Ammon's horn (tissue), 1 donor: ENCODE measurements around the gene NXPH4.

Experiments used
- DNase-seq: peaks from one replicate; pipeline ENCODE4 v3.0.0-alpha.2; 2016; ENCODE audit warnings: low spot score

NXPH4 gene

GRCh38 chr12:57219205-57219992 is 2.8 kb downstream of the NXPH4 start:
- DNase-seq: no peak

DNA sequence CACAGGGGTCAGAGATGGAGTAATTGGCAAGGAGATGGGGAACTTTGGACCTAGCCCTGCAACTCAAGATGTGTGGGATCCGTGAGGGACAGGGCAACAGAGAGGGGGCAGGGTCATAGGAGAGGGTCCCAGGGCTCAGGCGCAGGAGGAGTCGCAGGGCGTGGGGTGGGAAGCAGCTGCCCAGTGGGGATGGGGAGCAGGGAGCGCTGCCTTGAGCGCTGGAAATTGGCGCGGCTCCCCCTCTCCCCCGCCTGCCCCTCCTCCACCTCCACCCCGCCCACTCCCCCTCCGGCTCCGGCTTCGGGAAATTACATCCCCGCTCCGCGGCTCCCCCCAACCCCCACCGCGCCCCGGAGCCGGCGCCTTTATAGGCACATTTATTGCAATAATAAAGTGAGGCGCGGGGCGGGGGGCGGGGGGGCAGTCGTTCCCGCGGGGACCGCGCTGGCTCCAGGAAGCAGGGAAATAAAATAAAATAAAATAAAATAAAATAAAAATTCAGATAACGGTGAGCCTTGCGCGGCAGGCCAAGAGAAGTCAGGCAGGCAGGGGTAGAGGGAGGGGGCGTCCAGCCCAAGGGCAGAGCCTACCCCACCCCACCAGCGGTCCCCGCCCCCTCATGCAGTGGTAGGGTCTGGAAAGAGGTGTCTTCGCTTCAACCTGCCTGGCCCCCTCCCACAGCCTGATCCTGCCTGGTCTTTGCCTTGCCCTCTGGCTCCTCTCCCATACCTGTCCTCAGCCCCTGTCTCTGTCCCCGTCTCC is 3.6 kb downstream of the NXPH4 start:
- DNase-seq: no peak

DNA sequence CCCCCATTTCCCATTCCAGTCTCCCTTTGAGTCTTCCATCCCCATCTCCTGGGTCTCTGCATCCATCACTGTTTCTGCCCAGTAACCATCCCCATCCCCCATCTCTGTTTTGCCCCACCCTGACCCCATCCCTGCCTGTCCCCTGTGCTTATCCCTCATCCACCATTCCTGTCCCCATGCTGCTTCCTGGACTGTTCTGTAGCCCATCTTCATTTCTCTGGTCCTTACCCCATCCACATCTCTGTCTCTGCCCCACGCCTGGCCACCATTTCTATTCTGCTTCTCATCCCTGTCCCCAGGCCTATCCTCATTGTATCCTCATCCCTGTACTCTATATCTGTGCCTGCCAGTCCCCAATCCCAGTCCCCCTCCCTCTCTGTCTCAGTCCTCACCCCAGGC is 4.2 kb downstream of the NXPH4 start:
- no peak for DNase-seq

DNA sequence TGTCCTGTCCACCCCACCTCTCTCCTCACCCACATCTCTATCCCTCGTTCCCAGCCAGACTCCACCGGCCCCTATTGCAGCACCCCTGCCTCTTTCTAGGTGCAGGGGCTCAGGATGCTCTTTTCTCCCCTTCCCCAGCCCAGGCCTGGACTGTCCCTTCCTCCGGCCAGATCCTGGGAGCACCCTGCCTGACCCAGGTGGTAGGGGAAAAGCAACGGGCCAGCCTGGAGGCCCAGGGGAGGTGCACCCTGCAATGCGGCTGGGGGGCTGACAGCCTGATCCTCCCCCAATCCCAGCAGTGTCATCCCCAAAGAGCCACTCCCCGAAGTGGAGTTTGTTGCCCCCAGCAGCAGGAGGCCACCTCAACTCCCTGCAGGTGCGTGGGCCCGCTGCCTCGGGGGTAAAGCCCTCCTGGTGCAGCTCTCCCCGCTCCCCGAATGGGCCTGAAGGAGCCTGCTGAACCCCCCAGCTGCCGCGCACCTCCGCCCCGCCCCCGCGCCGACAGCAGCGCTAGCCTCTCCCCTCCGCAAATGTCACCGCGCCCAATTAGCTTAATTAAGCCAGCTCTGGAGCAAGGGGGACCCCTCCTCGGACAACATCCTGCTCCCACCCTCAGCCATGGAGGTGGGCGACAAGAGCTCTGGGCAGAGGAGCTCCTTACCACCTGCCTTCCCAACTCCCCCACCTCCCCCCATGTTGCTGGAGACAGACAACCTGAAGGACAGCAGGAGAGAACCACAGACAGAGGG is 4.7 kb downstream of the NXPH4 start:
- no peak for DNase-seq

DNA sequence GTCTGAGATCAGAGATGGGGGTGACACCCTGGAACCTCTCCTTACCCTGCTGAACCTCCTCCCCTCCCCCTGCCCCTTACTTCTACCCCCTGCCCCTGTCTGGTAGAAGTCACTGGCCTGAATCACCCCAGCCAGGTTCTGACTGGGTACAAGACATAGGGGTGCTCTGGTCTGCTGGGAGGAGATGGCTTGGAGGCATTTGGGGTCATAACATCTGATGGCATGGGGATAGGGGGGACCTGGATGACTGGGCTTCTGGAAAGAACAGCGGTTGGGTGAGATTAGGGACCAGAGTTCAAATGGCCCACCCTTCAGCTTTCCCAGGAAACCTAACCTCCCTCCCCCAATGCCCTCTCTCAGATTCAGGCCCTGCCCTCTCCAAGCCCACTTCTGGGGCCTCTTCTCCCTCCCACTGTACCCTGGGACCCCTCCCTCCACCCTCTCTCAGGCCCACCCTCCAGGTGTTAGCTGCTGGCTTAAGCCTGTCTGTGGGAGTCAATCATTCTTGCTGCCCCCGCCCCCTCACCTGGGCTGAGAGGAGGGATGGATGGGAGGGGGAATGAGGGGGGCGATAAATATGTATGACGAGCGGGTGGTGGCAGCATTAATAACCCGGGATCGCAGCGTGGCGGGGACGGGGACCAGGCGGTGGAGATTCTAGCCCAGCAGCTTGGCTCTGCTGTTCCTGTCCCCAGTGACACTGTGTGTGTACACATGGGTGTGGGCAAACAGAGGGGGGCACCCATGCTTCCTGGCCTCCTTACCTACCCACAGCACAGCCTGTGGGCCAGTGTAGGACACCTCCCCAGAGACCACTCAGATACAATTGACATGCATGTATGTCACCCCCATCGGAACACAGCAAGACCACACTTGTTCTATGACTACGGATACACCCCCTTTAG is 5.9 kb downstream of the NXPH4 start:
- no peak for DNase-seq

DNA sequence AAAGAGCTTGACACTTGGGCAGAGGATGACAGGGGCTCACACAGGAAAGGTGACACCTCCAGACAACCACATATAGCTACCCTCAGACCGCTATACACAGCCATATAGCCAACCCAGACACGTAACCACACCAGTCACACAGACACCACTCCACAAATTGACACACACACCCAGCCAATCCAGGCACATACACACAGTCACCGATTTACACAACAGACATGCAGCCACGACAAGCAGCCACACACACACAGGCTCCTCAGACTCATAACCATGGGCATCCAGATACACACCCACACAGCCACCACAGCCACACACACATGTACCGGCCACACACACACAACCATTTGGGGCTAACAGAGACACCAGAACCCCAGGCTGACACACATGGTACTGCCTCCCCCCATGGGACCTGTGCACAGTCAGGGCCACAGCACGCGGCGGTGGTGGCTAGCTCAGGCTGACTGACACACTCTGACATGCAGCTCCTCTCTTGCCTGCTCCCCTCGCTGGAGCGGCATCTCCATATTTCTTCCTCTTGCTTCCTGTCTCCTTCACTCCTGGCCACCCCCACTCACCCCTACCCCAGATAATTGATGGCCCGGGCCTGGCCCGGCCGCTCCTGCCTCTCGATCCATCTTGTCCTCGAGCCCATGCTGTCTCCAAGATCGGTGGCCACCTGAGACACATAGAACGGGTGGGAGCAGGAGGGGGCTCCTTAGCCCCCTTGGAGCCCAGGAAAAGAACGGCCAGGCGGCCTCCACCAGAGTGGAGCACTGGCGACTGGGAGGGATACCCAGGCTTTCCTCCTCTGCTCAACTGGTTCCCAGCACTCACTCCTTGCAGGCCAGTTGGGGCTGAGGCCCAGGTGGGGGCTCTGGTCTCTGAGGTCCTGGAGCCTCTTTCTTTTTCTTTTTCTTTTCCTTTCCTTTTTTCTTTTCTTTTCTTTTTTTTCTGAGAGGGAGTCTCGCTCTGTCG is 6.9 kb downstream of the NXPH4 start:
- no peak for DNase-seq

DNA sequence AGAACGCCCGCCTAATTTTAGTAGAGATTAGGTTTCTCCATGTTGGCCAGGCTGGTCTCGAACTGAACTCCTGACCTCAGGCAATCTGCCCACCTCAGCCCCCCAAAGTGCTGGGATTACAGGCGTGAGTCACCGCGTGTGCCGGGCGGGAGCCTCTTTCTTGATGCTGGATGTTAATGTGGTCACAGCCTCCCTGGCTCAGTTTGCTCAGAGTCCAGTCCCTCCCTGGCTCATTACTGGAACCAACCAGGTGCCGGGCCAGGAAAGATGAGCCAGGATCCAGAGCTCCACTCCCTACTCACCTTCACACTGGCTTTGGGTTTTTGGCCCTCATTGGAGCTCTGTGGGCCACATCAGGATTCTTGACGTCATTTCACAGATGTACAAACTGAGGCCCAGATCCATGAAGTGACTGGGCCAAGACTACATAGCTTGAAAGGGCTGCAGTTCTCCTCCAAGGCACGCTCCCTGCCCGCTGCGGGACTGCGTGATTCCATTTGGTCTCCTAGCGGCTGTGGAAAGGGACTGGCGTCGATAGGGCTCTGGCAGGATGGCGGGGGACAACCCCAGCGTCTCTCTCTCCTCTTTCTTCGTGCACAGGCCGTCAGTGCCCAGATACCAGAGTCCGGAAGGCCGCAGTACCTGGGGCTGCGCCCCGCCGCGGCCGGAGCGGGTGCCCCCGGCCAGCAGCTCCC is 7.8 kb downstream of the NXPH4 start:
- DNase-seq: no peak

- DNase-seq: no peak
Measured at GRCh38 chr12:57224973-57225679, 8.5 kb downstream of the NXPH4 start.

DNA sequence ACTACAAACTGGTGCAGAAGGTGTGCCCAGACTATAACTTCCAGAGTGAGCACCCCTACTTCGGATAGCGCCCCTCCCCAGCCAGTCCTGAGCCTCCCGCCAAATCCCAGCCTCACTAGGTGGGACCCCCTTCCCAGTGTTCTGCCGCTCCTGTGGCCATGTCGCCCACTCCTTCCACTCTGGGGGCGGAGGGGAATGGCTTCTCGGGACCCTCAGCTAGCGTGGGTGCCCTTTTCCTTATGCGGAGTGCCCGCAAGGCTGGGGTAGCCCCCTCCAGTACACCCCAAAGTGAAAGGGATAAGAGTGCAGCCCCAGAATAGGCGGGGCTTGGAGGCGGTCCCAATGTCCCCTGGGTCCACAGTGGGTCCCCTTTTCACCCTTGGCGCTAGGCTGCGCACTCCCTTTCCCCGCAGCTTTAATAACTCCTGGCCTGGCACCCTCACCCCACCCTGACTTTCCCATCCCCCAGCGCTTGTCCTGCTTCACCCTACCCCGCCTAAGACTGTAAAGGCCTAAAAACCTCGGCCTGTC is 9.2 kb downstream of the NXPH4 start:
- no peak for DNase-seq

GRCh38 chr12:57226588-57227314 is 10.2 kb downstream of the NXPH4 start:
- DNase-seq: no peak

GRCh38 chr12:57227315-57228115 is 10.9 kb downstream of the NXPH4 start:
- no peak for DNase-seq

- no peak for DNase-seq
Measured at GRCh38 chr12:57229046-57229633, 12.5 kb downstream of the NXPH4 start.

DNA sequence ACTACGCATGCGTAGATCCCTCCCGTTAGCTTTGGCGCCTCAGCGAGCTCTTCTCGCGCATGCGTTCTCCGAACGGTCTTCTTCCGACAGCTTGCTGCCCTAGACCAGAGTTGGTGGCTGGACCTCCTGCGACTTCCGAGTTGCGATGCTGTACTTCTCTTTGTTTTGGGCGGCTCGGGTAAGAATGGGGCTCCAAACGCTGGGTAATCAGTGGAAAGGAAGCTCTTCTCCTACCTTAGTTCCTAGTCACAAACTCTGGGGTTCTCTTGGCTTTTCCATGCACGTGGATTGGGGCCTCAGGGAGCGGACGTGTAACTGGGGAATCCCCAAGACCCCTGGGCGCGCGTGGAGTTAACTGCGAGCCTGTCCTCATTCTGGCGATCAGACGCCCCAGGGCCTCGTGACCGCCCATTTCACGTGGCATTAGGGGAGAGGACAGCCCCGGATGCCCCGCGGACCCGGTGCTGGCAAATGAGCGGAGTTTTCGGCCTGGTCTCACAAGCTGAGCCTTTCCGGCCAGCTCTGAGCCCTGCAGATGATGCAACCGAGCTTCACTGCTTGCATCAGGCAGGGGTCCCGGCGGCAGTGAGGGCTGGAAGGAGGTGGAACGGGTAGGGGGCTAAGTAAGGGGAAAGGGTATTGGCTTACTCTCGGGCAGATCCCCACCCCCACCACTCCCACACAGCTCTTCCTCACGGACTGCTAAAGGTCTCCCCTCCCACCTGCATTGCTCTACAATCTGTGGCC is 13.2 kb downstream of the NXPH4 start, which contains the start of gene SHMT2:
SHMT2 (plus strand) TSS at position 78 of the 747 bp plus-strand sequence; CDS start at position 146, 68 bp downstream.
- DNase-seq: peak; percentile 97

DNA sequence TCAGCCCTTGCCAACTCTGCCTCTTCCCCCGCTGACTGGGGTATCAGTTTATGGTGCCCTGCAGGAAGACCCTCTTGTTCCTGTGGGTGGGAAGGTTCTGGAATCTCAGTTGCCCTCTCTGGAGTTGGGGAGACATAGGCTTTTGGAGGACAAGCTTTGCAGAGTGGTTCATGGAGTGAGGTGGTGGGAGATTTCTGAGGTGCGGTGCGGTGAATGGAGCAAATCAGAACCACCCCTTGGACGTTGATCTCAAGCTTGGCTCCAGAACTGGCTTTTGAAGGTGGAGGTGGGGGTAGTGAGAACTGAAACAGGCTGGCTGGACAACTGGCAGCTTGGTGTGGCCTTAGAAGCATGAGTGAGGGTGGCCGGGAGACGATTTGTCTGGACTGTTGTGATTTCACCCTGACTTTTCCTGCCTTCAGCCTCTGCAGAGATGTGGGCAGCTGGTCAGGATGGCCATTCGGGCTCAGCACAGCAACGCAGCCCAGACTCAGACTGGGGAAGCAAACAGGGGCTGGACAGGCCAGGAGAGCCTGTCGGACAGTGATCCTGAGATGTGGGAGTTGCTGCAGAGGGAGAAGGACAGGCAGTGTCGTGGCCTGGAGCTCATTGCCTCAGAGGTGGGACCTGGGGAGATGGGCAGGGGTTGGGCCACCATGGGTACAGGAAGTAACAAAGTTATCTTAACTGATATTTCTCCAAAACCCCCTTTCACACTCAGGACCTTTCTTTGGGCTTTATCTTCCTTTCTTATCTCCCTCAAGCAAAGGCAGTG is 14.0 kb downstream of the NXPH4 start:
- no peak for DNase-seq

DNA sequence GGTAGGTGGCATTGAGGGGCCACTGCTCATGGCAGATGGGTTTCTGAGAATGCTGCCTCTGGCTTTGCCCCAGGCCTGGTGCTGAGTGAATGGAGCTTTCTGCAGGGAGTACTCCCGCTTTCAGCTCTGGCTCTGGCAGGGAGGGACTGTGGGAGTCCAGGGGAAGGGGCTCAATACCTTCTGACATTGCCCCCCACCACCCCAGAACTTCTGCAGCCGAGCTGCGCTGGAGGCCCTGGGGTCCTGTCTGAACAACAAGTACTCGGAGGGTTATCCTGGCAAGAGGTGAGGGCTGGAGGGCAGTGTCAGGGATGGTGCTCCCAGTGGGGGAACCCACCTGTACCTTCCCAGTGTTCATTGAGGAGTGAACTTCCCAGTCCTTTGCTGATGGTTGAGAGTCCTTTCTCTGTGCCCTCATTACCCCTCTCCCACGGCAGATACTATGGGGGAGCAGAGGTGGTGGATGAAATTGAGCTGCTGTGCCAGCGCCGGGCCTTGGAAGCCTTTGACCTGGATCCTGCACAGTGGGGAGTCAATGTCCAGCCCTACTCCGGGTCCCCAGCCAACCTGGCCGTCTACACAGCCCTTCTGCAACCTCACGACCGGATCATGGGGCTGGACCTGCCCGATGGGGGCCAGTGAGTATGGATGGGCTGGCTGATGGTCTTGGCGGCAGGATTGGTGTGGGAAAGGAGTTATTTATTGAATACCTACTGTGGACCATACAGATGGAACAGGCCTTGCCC is 14.9 kb downstream of the NXPH4 start:
- no peak for DNase-seq
